Activated CD4-positive, CD25-positive, alpha-beta regulatory T cell (primary cell): ENCODE results near the gene MYZAP.
"Not testable (repeated sequence)": the region's sequence is repeated elsewhere in the genome, so short reads cannot be mapped to it uniquely, and the experiment has no call there.

Source experiments
- DNase-seq, 4 experiments: peaks; one replicate each; lab custom pipeline; 2025; lab: John Stamatoyannopoulos, UW

The MYZAP gene

DNA sequence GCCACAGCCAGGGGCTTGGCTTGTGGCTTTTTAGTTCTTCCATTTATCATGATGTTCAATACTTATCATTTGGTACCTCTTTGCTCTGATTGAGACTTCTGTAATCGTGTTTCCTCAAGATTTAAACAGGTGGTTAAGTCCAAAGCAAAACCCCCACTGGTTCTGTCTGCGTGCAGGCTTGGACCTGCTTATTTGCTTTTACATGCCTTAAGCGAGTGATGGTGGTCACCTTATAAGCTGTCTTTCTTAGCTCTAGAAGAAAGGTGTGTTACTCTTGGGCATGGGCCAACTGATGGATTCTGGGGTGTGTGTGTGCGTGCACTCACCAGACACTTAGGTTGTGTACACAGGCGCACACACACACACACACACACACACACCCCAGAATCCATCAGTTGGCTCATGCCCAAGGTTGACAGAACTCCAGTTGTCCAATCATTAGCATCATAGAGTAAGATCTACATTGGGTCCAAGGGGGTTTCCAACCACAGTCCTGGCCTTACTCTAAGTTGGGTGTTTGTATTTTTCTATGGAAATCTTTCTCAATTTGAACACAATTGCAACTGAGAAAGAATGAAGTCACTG lies 1.2 kb downstream of the MYZAP start:
- no peak for DNase-seq

- DNase-seq = no peak
Measured at GRCh38 chr15:57594479-57594878, 2.8 kb downstream of the MYZAP start.

DNA sequence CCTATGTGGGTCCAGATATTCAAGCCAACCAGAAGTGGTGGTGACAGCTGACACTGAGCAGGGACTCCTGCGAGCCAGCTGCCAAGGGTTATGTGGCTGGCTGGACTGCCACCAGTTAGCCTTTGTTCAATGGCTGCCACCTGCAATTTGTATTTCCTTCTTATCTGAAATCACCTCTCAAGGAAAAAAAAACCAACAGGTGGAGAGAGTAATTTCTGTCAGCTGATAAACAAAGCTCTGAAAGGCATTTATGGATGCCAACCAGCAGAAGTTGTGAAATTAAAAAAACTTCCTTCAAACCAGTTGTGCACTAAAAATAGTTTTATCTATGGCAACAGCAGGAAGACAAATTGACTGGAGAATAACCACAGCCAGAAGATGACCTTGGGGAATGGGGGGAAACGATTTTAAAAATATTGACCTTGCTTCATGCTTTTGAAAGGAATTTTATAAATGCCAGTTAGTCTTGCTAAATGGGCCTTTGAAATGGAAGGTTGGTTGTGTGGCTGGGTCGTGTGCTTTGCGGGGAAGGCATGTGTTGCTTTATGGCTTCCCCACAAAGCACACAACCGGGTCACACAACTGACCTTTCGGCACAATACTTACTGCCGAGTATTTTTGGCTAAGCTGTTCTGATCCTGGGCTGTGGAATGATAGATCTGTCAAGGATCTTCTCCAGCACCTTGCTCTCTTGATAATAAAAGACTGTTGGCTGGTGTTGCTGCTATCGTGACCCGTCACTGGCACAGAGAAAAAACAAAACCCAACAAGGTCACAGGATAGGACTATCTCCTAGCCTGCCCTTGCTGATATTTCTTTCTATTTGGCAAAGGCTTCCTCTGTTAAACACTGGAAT lies 3.5 kb downstream of the MYZAP start:
- DNase-seq = no peak

DNA sequence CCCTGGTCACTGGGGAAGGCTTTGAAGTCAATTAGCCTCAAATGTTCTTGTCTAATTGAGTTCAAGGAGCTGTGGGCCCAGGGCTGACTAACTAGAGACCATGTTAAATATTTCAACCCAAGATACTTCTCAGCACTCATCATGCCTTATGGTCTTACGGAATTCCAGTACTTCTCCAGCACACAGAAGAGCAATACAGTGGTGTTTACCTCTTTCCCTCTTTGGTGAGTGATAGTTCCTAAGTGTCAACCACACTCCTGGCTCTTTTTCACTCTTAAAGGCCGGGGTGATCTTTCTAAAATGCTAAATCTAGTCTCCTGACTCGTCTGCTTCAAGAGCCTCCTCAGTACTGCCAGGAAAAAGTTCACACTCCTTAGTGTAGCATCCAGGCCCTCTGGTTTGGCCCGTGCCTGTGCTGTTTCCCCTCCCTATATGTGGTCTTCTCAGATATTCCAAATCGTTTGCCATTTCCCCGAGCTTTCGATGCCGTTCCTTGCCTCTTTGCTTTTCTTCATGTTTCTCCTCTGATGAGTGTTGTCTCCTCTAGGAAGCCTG lies 4.7 kb downstream of the MYZAP start:
- no peak for DNase-seq

GRCh38 chr15:57596978-57597377 lies 5.3 kb downstream of the MYZAP start:
- DNase-seq = no peak

GRCh38 chr15:57597431-57597830 lies 5.7 kb downstream of the MYZAP start:
- no peak for DNase-seq

DNA sequence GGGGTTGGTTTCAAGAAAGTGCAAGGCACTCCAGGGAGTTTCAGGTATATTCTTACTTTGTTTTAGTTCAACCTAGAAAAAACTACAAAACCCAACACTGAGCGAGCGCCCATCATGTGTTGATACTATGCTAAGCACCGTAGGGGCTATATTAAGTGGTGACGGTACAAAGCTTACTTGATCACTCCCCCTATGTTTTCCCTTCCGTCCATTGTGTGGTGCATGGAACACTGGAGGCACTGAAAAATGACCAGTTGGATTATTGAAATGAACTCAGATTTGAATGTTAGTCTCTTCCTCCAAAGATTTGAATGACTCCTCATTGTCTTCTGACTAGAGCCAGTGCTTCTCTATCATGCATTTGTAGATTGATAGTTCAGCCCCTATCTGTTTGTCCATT lies 6.6 kb downstream of the MYZAP start:
- DNase-seq = no peak

- no peak for DNase-seq
Measured at GRCh38 chr15:57599296-57599810, 7.6 kb downstream of the MYZAP start.

GRCh38 chr15:57600197-57600596 lies 8.5 kb downstream of the MYZAP start:
- no peak for DNase-seq

GRCh38 chr15:57604507-57604906 lies 12.8 kb downstream of the MYZAP start:
- no peak for DNase-seq

DNA sequence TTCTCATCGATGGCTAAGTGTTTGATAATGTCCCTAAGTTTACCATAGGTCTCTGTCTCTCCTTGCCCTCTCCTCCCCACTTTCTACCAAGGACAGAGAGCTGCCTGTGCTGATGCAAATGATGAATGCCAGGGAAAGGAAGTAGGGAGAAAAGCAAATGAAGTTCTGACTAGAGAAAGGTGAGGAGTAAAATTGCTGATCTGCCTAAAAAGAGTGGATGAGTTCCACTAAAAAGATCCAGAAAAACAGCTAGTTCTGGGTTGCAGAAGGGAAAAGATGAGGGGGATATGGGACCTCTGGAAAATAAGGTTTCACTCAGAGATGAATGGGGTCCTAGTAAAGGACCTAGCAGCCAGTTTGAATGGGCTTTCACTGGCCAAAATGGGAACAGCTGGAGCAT lies 13.8 kb downstream of the MYZAP start:
- no peak for DNase-seq

DNA sequence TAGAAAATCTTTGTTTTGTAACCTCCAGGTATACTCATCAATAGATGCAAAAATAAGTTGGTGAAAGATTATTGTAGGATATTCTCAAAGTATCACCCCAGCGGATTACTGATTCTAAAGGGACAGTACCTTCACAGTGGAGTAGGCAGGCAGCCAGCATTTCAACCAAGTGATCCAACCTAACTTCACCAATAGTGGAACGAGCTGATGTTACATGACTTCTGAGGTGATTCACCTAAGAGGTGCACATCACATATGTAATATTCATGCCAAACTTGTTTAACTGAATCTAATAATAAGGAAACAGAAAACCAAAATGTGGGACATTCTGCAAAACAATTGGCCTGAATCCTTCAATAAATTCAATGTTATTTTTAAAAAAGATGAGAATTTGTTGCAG lies 14.3 kb downstream of the MYZAP start:
- no peak for DNase-seq

- DNase-seq = no peak
Measured at GRCh38 chr15:57606816-57607215, 15.1 kb downstream of the MYZAP start.

- no peak for DNase-seq
Measured at GRCh38 chr15:57607570-57608000, 15.9 kb downstream of the MYZAP start.

GRCh38 chr15:57609805-57610529 lies 18.3 kb downstream of the MYZAP start:
- no peak for DNase-seq

GRCh38 chr15:57611123-57611522 lies 19.4 kb downstream of the MYZAP start:
- no peak for DNase-seq

DNA sequence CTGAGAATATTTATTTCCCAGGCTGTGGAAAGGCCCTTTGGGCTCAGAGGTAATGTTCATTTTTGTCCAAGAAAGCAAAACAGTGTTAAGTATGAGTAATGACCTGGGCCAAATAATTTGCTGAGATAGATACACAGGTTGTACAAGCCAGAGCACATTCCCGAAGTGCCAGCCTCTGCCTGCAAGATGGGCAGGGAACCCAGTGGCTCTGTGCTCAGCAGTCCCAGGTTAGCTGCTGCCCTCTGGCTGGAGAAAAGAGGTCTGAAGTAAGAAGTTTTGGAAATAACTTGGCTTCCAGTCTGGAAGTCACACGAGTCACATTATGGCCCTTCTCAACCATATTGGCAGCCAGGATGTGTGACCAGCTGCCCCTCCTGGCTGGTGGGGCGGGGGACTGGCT lies 20.2 kb downstream of the MYZAP start:
- DNase-seq = no peak

DNA sequence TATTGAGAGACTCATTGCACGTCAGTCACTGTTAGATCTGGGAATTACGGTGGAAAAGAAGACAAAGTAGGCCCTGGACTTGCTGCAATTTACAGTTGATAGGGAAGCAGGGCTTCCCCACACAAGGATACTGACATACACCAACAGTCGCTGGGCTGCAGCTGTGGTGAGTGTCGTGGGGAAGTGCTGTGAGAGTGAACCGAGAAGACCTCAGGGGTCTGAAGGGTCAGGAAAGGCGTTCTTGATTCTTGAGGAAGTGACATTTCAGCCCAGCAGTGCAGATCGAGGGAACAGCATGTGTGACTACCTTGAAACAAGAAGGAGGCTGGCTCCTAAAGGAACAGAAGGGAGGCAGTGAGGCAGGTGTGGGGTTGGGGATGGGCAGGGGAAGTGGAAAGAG lies 22.5 kb downstream of the MYZAP start:
- no peak for DNase-seq

- DNase-seq = not testable (repeated sequence)
Measured at GRCh38 chr15:57615951-57616496, 24.3 kb downstream of the MYZAP start.

- no peak for DNase-seq
Measured at GRCh38 chr15:57618325-57618724, 26.6 kb downstream of the MYZAP start.

DNA sequence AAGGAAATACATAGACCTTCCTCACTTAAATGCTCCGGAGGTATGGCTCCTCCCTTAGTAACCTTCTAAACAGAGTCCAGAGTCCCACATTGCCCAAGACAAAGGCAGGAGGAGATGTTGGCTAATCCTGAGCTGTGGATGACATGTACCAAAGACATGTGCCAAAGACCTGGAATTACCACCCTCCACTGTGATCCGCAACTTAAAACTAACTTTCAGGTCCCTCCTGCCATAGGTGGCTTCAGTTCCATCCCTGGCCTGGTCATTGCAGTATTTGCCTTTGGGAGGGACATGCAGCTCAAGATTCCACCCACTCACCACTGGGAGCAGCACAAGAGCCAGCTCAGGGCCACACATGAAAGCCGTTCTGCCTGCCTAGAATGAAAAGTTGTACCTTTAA lies 28.0 kb downstream of the MYZAP start:
- DNase-seq = no peak

GRCh38 chr15:57624730-57625129 lies 33.0 kb downstream of the MYZAP start:
- DNase-seq = no peak
